ENCODE data around the gene HLF. TPM values are rescaled to one million over a fixed set of nuclear protein-coding genes. Genes with fewer than 3 reads are reported as not detected.

HLF gene
- total RNA-seq, 1 experiment from 2014 or later = not detected

- Histone ChIP-seq H3K4me3 (no peak overlapping the region), H3K27me3 (ENCODE audit: insufficient read depth, low read depth) (peaks cover 32% of the 10 kb centered on the region), H3F3A (ENCODE audit: insufficient read depth, low read depth) (no peaks in the 10 kb centered on the region), H3K4me2 (no peak overlapping the region), H3K4me1 (replicated peaks; ENCODE audit: insufficient read depth) (no peaks in the 10 kb centered on the region), H3K9me2 (ENCODE audit: insufficient read depth) (no peaks in the 10 kb centered on the region), H3K79me2 (ENCODE audit: low read depth) (no peaks in the 10 kb centered on the region), H3K36me3 (ENCODE audit: low read depth) (no peaks in the 10 kb centered on the region), H4K20me1 (ENCODE audit: insufficient read depth) (no peaks in the 10 kb centered on the region), H3K27ac (no peak overlapping the region), H3K9me3 (ENCODE audit: insufficient read depth, low read depth) (no peaks in the 10 kb centered on the region), H2AFZ (no peak overlapping the region)
- CTCF ChIA-PET = no interaction called here
- intact Hi-C loops (cut with micrococcal nuclease; ENCODE audit: unreplicated experiment) = no loop called here
- POLR2A ChIA-PET (ENCODE audit: unreplicated experiment) = no interaction called here
- TF ChIP-seq EZH2 (IDR thresholded peaks at IDR 0.05; ENCODE audit: low read depth) = no peak
- TF ChIP-seq CTCF (conservative IDR thresholded peaks at IDR 0.05) = no peak
- BruUV-seq (replicated peaks) = no TSS peak
- no peak for DNase-seq
These were observed 50.2 kb downstream of the HLF start for GRCh38 chr17:55314784-55315491.

- intact Hi-C loops (cut with micrococcal nuclease; ENCODE audit: unreplicated experiment) = no loop called here
- Histone ChIP-seq H3K4me2 (no peak overlapping the region), H3K9me2 (ENCODE audit: insufficient read depth) (no peaks in the 10 kb centered on the region), H3K9me3 (ENCODE audit: insufficient read depth, low read depth) (no peaks in the 10 kb centered on the region), H2AFZ (no peak overlapping the region), H3K27ac (no peak overlapping the region), H3F3A (ENCODE audit: insufficient read depth, low read depth) (no peaks in the 10 kb centered on the region), H4K20me1 (ENCODE audit: insufficient read depth) (no peaks in the 10 kb centered on the region), H3K79me2 (ENCODE audit: low read depth) (no peaks in the 10 kb centered on the region), H3K36me3 (ENCODE audit: low read depth) (no peaks in the 10 kb centered on the region), H3K4me3 (no peak overlapping the region), H3K4me1 (replicated peaks; ENCODE audit: insufficient read depth) (no peaks in the 10 kb centered on the region), H3K27me3 (ENCODE audit: insufficient read depth, low read depth) (peaks cover 23% of the 10 kb centered on the region)
- POLR2A ChIA-PET (ENCODE audit: unreplicated experiment) = no interaction called here
- CTCF ChIA-PET = no interaction called here
- TF ChIP-seq EZH2 (IDR thresholded peaks at IDR 0.05; ENCODE audit: low read depth) (no peak), CTCF (conservative IDR thresholded peaks at IDR 0.05) (no peak)
- no TSS peak for BruUV-seq (replicated peaks)
- no peak for DNase-seq
These were observed 51.7 kb downstream of the HLF start for GRCh38 chr17:55316499-55316898.

GRCh38 chr17:55317284-55317683 lies 52.5 kb downstream of the HLF start:
- TF ChIP-seq CTCF (conservative IDR thresholded peaks at IDR 0.05) = no peak
- TF ChIP-seq EZH2 (IDR thresholded peaks at IDR 0.05; ENCODE audit: low read depth) = no peak
- no peaks in the 10 kb centered on the region for H3K9me3 ChIP-seq (ENCODE audit: insufficient read depth, low read depth)
- intact Hi-C loops (cut with micrococcal nuclease; ENCODE audit: unreplicated experiment) = no loop called here
- no peaks in the 10 kb centered on the region for H3F3A ChIP-seq (ENCODE audit: insufficient read depth, low read depth)
- no peaks in the 10 kb centered on the region for H4K20me1 ChIP-seq (ENCODE audit: insufficient read depth)
- no peak overlapping the region for H3K27ac ChIP-seq
- no peak for DNase-seq
- no peaks in the 10 kb centered on the region for H3K79me2 ChIP-seq (ENCODE audit: low read depth)
- ChIA-PET POLR2A (ENCODE audit: unreplicated experiment) (no interaction called here), CTCF (no interaction called here)
- H3K4me3 ChIP-seq = no peak overlapping the region
- no peaks in the 10 kb centered on the region for H3K36me3 ChIP-seq (ENCODE audit: low read depth)
- H3K9me2 ChIP-seq (ENCODE audit: insufficient read depth) = no peaks in the 10 kb centered on the region
- H3K4me2 ChIP-seq = no peak overlapping the region
- no peaks in the 10 kb centered on the region for H3K4me1 ChIP-seq (replicated peaks; ENCODE audit: insufficient read depth)
- peaks cover 23% of the 10 kb centered on the region for H3K27me3 ChIP-seq (ENCODE audit: insufficient read depth, low read depth)
- BruUV-seq (replicated peaks) = no TSS peak
- H2AFZ ChIP-seq = no peak overlapping the region

Measured in PC-9 (cell line).